DOHH2 (cell line): Measurements from ENCODE around the gene SSH2.

Experiments
- H3F3A ChIP-seq: fragments of 200-600 bp; sonication (generic), shearing (Covaris generic); 2 replicates; pipeline ENCODE4 v1.6.0; 2016; ENCODE audit warnings: antibody characterized with exemption, mild to moderate bottlenecking; ENCODE audit not compliant: control insufficient read depth, insufficient read depth
- H3K27ac ChIP-seq: fragments of 200-600 bp; sonication (generic); 2 replicates; pipeline ENCODE4 v1.5.1; 2014; ENCODE audit warnings: low read depth, mild to moderate bottlenecking, low read length, moderate library complexity
- H3K27me3 ChIP-seq: fragments of 200-600 bp; sonication (generic); 2 replicates; pipeline ENCODE4 v1.6.1; 2014; ENCODE audit warnings: mild to moderate bottlenecking, low read length, mixed read lengths; ENCODE audit not compliant: control insufficient read depth
- H3K36me3 ChIP-seq: fragments of 200-600 bp; sonication (generic); 2 replicates; pipeline ENCODE4 v1.6.1; 2014; ENCODE audit warnings: mild to moderate bottlenecking, low read length, moderate library complexity, mixed read lengths; ENCODE audit not compliant: control insufficient read depth
- H3K4me1 ChIP-seq: fragments of 200-600 bp; sonication (generic); 2 replicates; pipeline ENCODE4 v1.6.1; 2014; ENCODE audit warnings: mild to moderate bottlenecking, low read length, mixed read lengths; ENCODE audit not compliant: control insufficient read depth
- H3K4me2 ChIP-seq: fragments of 200-600 bp; sonication (generic); 2 replicates; pipeline ENCODE4 v1.6.0; 2014; ENCODE audit warnings: mild to moderate bottlenecking, low read length, moderate library complexity
- H3K4me3 ChIP-seq: fragments of 200-600 bp; sonication (generic); 2 replicates; pipeline ENCODE4 v1.5.1; 2014; ENCODE audit warnings: mild to moderate bottlenecking, low read length, mixed read lengths
- H3K79me2 ChIP-seq: fragments of 200-600 bp; sonication (generic); 2 replicates; pipeline ENCODE4 v1.6.1; 2014; ENCODE audit warnings: mild to moderate bottlenecking, low read length, mixed read lengths; ENCODE audit not compliant: control insufficient read depth
- H3K9me2 ChIP-seq: fragments of 200-600 bp; sonication (generic); replicated peaks from 2 replicates; pipeline ENCODE4 v1.6.1; 2014; ENCODE audit warnings: mild to moderate bottlenecking, low read length, mixed read lengths; ENCODE audit not compliant: control insufficient read depth
- H3K9me3 ChIP-seq: fragments of 200-600 bp; sonication (generic); 2 replicates; pipeline ENCODE4 v1.6.1; 2014; ENCODE audit warnings: antibody characterized with exemption, low read length, mixed read lengths; ENCODE audit not compliant: control insufficient read depth, insufficient read depth
- H4K20me1 ChIP-seq: fragments of 200-600 bp; sonication (generic); 2 replicates; pipeline ENCODE4 v1.6.0; 2014; ENCODE audit warnings: low read depth, mild to moderate bottlenecking, antibody characterized with exemption, low read length, moderate library complexity; ENCODE audit not compliant: control insufficient read depth, insufficient read depth
- CTCF ChIP-seq: fragments of 200-600 bp; sonication (generic); IDR thresholded peaks from one replicate; pipeline ENCODE4 v1.5.1; 2014; ENCODE audit warnings: antibody characterized with exemption, mild to moderate bottlenecking, low read depth, low read length; ENCODE audit not compliant: poor library complexity, severe bottlenecking
- EZH2phosphoT487 ChIP-seq: fragments of 200-600 bp; sonication (generic); IDR thresholded peaks from 2 replicates; pipeline ENCODE4 v1.6.1; 2017; ENCODE audit warnings: borderline replicate concordance, mild to moderate bottlenecking, antibody characterized with exemption, low read length, moderate library complexity, mixed read lengths

Gene SSH2

GRCh38 chr17:29693751-29694150, 236.3 kb downstream of the SSH2 start:
- no peak overlapping the region for H3K4me3 ChIP-seq
- H3K27me3 ChIP-seq: no peaks in the 10 kb centered on the region
- H3K4me2 ChIP-seq: no peak overlapping the region
- peaks cover 25% of the 10 kb centered on the region for H3K36me3 ChIP-seq
- H4K20me1 ChIP-seq: no peaks in the 10 kb centered on the region
- no peaks in the 10 kb centered on the region for H3K9me3 ChIP-seq
- H3K4me1 ChIP-seq: peaks cover 3% of the 10 kb centered on the region; the same call in 1 of the 2 replicates
- no peaks in the 10 kb centered on the region; the same call in 1 of the 2 replicates for H3F3A ChIP-seq
- no peaks in the 10 kb centered on the region for H3K79me2 ChIP-seq
- H3K9me2 ChIP-seq: no peaks in the 10 kb centered on the region
- TF ChIP-seq EZH2phosphoT487: no peak
- no peak for TF ChIP-seq CTCF
- H3K27ac ChIP-seq: no peak overlapping the region

- H3K9me3 ChIP-seq: no peaks in the 10 kb centered on the region
- H3K36me3 ChIP-seq: peaks cover 15% of the 10 kb centered on the region
- no peaks in the 10 kb centered on the region for H4K20me1 ChIP-seq
- H3K4me3 ChIP-seq: no peak overlapping the region
- H3K4me1 ChIP-seq: peaks cover 15% of the 10 kb centered on the region
- H3F3A ChIP-seq: peaks cover 14% of the 10 kb centered on the region
- H3K27me3 ChIP-seq: no peaks in the 10 kb centered on the region
- no peak overlapping the region for H3K4me2 ChIP-seq
- no peaks in the 10 kb centered on the region for H3K9me2 ChIP-seq
- TF ChIP-seq EZH2phosphoT487 (no peak), CTCF (no peak)
- no peak overlapping the region for H3K27ac ChIP-seq
- H3K79me2 ChIP-seq: no peaks in the 10 kb centered on the region
Measured at GRCh38 chr17:29687596-29687995, 242.4 kb downstream of the SSH2 start.

- H3K27ac ChIP-seq: no peak overlapping the region
- H3K36me3 ChIP-seq: peaks cover 17% of the 10 kb centered on the region
- no peaks in the 10 kb centered on the region for H3K27me3 ChIP-seq
- no peaks in the 10 kb centered on the region for H3K79me2 ChIP-seq
- H3K9me3 ChIP-seq: no peaks in the 10 kb centered on the region
- no peak overlapping the region for H3K4me2 ChIP-seq
- H3K9me2 ChIP-seq: no peaks in the 10 kb centered on the region
- H3K4me3 ChIP-seq: no peak overlapping the region
- H3F3A ChIP-seq: peaks cover 14% of the 10 kb centered on the region
- H3K4me1 ChIP-seq: peaks cover 21% of the 10 kb centered on the region
- no peaks in the 10 kb centered on the region for H4K20me1 ChIP-seq
- TF ChIP-seq CTCF (no peak), EZH2phosphoT487 (no peak)
Measured at GRCh38 chr17:29686993-29687590, 242.9 kb downstream of the SSH2 start.
